Nephron progenitor cell (in vitro differentiated cells): Measurements from ENCODE around the gene KIF20B.

Experiments used
- DNase-seq: peaks from one replicate; pipeline ENCODE4 v3.0.0; 2021
- H3K27ac Mint-ChIP-seq: 2 replicates; pipeline ENCODE4 v1.8.0; 2021; ENCODE audit warnings: mild to moderate bottlenecking, moderate library complexity, mixed read lengths
- H3K27me3 Mint-ChIP-seq: 2 replicates; pipeline ENCODE4 v1.8.0; 2021; ENCODE audit warnings: mild to moderate bottlenecking, low read depth, mixed read lengths; ENCODE audit not compliant: poor library complexity
- H3K36me3 Mint-ChIP-seq: 2 replicates; pipeline ENCODE4 v1.8.0; 2021; ENCODE audit warnings: low read depth, mixed read lengths
- H3K4me1 Mint-ChIP-seq: 2 replicates; pipeline ENCODE4 v1.8.0; 2021; ENCODE audit warnings: mixed read lengths
- H3K4me3 Mint-ChIP-seq: 2 replicates; pipeline ENCODE4 v1.8.0; 2021; ENCODE audit warnings: mild to moderate bottlenecking, moderate library complexity, mixed read lengths
- H3K9me3 Mint-ChIP-seq: 2 replicates; pipeline ENCODE4 v1.8.0; 2021; ENCODE audit warnings: mild to moderate bottlenecking, moderate library complexity, mixed read lengths
- TF ChIP-seq, protein P1 (sequence below): fragments of 200-600 bp; sonication (generic); IDR thresholded peaks from 2 replicates; pipeline ENCODE4 v1.5.0; 2021; ENCODE audit warnings: antibody characterized with exemption

Gene KIF20B

DNA sequence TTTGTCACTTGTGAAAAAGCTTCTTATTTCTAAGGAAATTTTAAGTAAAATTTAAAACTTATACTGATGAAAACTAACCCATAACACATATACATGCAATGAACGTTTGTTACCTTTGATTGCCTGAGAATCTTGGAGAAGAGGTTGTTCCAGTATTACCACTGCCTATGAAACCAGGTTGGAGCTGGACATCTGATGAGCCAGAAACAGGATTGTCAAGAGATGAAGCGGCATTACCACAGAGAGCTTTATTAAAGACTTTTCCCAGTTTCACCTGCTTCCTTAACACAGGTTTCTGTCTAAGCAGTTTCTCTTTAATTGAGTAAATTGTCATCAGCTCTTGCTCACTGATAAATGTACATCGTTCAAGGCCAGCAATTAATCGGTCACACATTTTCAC is 9.0 kb upstream of the KIF20B start:
- TF ChIP-seq, protein P1, sequence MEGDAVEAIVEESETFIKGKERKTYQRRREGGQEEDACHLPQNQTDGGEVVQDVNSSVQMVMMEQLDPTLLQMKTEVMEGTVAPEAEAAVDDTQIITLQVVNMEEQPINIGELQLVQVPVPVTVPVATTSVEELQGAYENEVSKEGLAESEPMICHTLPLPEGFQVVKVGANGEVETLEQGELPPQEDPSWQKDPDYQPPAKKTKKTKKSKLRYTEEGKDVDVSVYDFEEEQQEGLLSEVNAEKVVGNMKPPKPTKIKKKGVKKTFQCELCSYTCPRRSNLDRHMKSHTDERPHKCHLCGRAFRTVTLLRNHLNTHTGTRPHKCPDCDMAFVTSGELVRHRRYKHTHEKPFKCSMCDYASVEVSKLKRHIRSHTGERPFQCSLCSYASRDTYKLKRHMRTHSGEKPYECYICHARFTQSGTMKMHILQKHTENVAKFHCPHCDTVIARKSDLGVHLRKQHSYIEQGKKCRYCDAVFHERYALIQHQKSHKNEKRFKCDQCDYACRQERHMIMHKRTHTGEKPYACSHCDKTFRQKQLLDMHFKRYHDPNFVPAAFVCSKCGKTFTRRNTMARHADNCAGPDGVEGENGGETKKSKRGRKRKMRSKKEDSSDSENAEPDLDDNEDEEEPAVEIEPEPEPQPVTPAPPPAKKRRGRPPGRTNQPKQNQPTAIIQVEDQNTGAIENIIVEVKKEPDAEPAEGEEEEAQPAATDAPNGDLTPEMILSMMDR, result no peak
- Mint-ChIP-seq H3K27me3 (no peaks in the 10 kb centered on the region), H3K9me3 (no peaks in the 10 kb centered on the region), H3K27ac (no peak overlapping the region), H3K36me3 (peaks cover 7% of the 10 kb centered on the region), H3K4me3 (no peak overlapping the region), H3K4me1 (no peaks in the 10 kb centered on the region)
- no peak for DNase-seq

DNA sequence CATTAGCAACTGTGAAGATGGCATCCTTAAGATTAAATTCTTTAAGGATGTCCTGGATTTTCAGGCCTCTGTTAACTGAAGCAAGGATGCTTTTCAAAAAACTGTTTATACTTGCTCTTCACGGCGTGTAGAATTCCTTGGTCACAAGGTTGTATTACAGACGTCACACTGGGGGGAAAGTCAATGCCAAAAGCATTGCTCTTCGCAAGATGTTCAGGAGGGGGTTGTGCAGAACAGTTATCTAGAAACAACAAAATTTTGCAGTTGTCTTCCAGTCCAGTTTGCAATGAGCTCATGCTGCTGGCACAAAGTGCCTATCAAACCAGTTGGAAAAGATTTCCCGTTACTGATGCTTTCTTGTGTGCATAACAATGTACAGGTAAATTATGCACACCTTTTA is 8.2 kb upstream of the KIF20B start:
- Mint-ChIP-seq H3K27ac (no peak overlapping the region), H3K4me1 (no peaks in the 10 kb centered on the region), H3K36me3 (peaks cover 7% of the 10 kb centered on the region), H3K9me3 (no peaks in the 10 kb centered on the region), H3K27me3 (no peaks in the 10 kb centered on the region), H3K4me3 (no peak overlapping the region)
- TF ChIP-seq, protein P1, result no peak
- no peak for DNase-seq

DNA sequence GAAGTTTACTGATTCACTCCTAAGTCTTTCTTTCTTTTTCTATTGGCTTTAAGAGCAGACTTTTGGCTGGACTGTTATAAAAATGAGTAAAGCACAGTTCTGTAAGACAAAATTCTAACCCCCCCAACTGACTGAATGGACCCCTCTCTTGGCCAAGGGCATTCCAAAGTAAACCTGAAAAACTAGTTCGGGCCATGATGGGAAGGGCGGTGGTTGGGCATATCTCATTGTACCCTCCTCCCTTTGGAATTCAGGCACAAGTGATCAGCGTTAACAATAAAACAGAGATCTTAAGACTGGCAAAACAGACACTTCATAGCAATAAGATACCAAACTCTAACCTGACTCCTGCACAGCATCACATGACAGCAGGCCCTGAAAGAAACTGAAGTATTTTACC is 6.1 kb upstream of the KIF20B start:
- TF ChIP-seq, protein P1, result no peak
- peaks cover 10% of the 10 kb centered on the region for H3K4me1 Mint-ChIP-seq
- H3K9me3 Mint-ChIP-seq, result no peaks in the 10 kb centered on the region
- H3K36me3 Mint-ChIP-seq, result peaks cover 7% of the 10 kb centered on the region
- no peak for DNase-seq
- H3K27ac Mint-ChIP-seq, result no peak overlapping the region
- no peak overlapping the region for H3K4me3 Mint-ChIP-seq
- no peaks in the 10 kb centered on the region for H3K27me3 Mint-ChIP-seq

DNA sequence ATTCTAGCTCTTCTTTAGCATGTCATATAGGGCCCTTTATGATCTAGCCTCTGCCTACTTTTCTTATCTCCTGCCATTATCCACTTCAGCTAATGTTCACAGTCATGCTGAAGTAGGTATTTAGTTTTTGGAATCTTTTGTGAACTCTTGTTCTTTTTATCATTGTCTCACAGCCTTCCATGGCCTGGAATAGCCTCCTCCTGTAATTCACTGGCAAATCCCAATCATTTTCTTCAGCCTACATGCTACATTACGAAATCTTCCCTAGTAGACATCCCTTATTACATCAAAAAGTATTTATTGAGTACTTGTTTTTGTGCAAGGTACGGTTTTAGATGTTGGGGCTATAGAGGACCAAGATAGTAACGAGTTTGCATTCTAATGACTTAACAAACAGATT is 3.4 kb upstream of the KIF20B start:
- TF ChIP-seq, protein P1, result no peak
- DNase-seq, result no peak
- H3K9me3 Mint-ChIP-seq, result no peaks in the 10 kb centered on the region
- H3K4me3 Mint-ChIP-seq, result no peak overlapping the region
- H3K27me3 Mint-ChIP-seq, result no peaks in the 10 kb centered on the region
- no peak overlapping the region for H3K27ac Mint-ChIP-seq
- peaks cover 7% of the 10 kb centered on the region for H3K36me3 Mint-ChIP-seq
- H3K4me1 Mint-ChIP-seq, result peaks cover 31% of the 10 kb centered on the region

DNA sequence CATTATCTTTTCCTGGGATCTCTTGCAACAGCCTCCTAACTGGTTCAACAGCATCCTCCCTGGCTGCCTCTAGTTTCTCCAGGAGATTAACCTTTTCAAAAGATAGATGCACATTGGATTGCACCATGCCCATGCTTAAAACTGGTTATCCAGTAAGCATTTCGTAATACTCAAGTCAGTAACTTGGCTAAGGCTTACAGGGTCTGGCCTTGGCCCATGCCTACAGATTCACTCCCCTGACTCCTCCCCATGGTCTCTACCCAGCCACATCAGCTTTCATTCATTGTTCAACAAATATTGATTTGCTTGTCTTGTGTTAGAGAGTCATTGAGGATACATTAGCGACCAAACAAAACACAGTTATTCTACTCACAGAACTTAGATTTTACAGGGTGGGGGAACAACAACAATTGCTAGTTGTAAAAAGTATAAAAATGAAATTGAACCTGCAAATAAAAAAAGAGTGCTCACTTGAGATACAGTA is 1.8 kb upstream of the KIF20B start:
- peaks cover 37% of the 10 kb centered on the region for H3K4me1 Mint-ChIP-seq
- no peak overlapping the region for H3K27ac Mint-ChIP-seq
- no peaks in the 10 kb centered on the region for H3K27me3 Mint-ChIP-seq
- peak overlapping the region; percentile 100 for H3K4me3 Mint-ChIP-seq
- H3K36me3 Mint-ChIP-seq, result peaks cover 5% of the 10 kb centered on the region
- DNase-seq, result no peak
- TF ChIP-seq, protein P1, result no peak
- no peaks in the 10 kb centered on the region for H3K9me3 Mint-ChIP-seq

DNA sequence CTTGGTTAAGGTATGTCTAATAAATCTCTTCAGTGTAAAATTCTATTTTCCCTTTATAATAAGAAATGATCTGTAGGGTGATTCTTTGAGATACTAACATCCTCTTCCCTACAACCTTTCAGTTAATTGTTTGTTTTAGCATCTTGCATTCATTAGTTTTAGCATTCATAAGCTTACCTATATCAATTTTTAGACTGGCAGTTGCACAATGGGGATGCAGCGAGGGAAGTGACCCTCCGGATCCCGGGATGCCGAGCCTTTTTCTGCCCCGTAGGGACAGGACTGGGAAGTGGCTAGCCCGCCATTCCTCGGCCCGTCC is 508 bp upstream of the KIF20B start:
- H3K4me3 Mint-ChIP-seq, result peak overlapping the region; percentile 100
- H3K9me3 Mint-ChIP-seq, result no peaks in the 10 kb centered on the region
- no peaks in the 10 kb centered on the region for H3K27me3 Mint-ChIP-seq
- TF ChIP-seq, protein P1, result no peak
- no peak for DNase-seq
- H3K4me1 Mint-ChIP-seq, result peaks cover 44% of the 10 kb centered on the region
- peaks cover 15% of the 10 kb centered on the region for H3K36me3 Mint-ChIP-seq
- peak overlapping the region; percentile 99 for H3K27ac Mint-ChIP-seq
